Transverse colon (tissue), 3 donors: Measurements from ENCODE around the gene KCNAB2.

ENCODE experiments used
- CTCF ChIP-seq, 5 experiments: fragments of 200-600 bp in 3 of 5; fragments of 450-650 bp in 2 of 5; sonication (generic) in 3 of 5; IDR thresholded peaks; 1 replicate in 2 of 5; 2 replicates in 3 of 5; pipeline ENCODE4 v1.5.1; 2016 to 2017; ENCODE audit warnings: antibody characterized with exemption in 5 of 5, inconsistent platforms in 3 of 5, mild to moderate bottlenecking in 2 of 5, moderate library complexity in 1 of 5
- POLR2A ChIP-seq: fragments of 450-650 bp; IDR thresholded peaks from one replicate; pipeline ENCODE4 v1.6.1; 2016; ENCODE audit warnings: antibody characterized with exemption, mild to moderate bottlenecking, moderate library complexity

- TF ChIP-seq POLR2A (no peak), CTCF (IDR thresholded peaks at IDR 0.05) (no peak)
Measured at GRCh38 chr1:6011161-6011945, 34.3 kb upstream of the KCNAB2 start.
